ENCODE results near the gene STMN1.

DNA sequence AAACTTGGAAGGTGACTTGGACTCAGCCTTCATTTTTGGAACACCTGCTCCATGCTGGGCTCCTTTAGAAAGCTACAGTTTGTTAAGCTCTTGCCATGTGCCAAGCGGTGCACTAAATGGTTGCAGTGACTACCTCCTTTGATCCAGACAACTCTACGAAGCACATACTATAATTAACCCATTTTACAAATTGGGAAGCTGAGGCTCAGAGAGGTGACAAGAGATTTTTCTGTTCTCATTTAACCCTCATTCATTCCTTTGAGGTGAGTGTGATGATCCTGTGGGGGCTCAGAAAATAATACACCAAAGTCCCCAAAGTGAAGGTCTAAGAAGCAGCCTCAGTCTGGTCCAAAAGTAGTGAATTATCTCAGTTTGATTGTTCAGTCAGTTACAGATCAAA lies 29.1 kb downstream of the STMN1 start:
- no peak for TF ChIP-seq EZH2 (IDR thresholded peaks at IDR 0.05; ENCODE audit: low read depth, unreplicated experiment)
- TF ChIP-seq, protein P1, sequence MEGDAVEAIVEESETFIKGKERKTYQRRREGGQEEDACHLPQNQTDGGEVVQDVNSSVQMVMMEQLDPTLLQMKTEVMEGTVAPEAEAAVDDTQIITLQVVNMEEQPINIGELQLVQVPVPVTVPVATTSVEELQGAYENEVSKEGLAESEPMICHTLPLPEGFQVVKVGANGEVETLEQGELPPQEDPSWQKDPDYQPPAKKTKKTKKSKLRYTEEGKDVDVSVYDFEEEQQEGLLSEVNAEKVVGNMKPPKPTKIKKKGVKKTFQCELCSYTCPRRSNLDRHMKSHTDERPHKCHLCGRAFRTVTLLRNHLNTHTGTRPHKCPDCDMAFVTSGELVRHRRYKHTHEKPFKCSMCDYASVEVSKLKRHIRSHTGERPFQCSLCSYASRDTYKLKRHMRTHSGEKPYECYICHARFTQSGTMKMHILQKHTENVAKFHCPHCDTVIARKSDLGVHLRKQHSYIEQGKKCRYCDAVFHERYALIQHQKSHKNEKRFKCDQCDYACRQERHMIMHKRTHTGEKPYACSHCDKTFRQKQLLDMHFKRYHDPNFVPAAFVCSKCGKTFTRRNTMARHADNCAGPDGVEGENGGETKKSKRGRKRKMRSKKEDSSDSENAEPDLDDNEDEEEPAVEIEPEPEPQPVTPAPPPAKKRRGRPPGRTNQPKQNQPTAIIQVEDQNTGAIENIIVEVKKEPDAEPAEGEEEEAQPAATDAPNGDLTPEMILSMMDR (conservative IDR thresholded peaks at IDR 0.05; ENCODE audit: low read depth in 2 of 2) = no peak
- no peak for TF ChIP-seq POLR2AphosphoS5 (IDR thresholded peaks at IDR 0.05; ENCODE audit: low read depth)

Measured in GM23338 (cell line).